Keratinocyte (primary cell): Measurements from ENCODE around the gene PHF10. TPM values are rescaled to one million over a fixed set of nuclear protein-coding genes. Genes with fewer than 3 reads are reported as not detected.

Experiments
- DNase-seq: peaks from one replicate; pipeline ENCODE4 v3.0.0-alpha.2; 2011; ENCODE audit warnings: low read depth, missing footprints, low spot score
- FAIRE-seq: peaks from 2 replicates; lab custom pipeline; 2011; peaks lifted over from hg19 to GRCh38; lab: Jason Lieb, UNC
- H2AFZ ChIP-seq: 2 replicates; pipeline ENCODE4 v1.6.0; 2012; ENCODE audit warnings: low read length, control low read depth, inconsistent platforms; ENCODE audit not compliant: control insufficient read depth
- H3K27ac ChIP-seq: 2 replicates; pipeline ENCODE4 v1.5.1; 2011; ENCODE audit warnings: low read length; ENCODE audit not compliant: control insufficient read depth, insufficient read depth
- H3K27me3 ChIP-seq: 3 replicates; pipeline ENCODE4 v1.6.0; 2011; ENCODE audit warnings: low read length; ENCODE audit not compliant: control insufficient read depth, insufficient read depth; ENCODE audit errors: extremely low read depth
- H3K36me3 ChIP-seq, 2 experiments: 2 replicates in 1 of 2; 3 replicates in 1 of 2; pipeline ENCODE4 v1.5.1; 2011; ENCODE audit warnings: low read length in 2 of 2, mild to moderate bottlenecking in 1 of 2; ENCODE audit not compliant: control insufficient read depth in 2 of 2, insufficient read depth in 2 of 2; ENCODE audit errors: extremely low read depth in 1 of 2
- H3K4me1 ChIP-seq: 3 replicates; pipeline ENCODE4 v1.5.1; 2011; ENCODE audit warnings: low read length; ENCODE audit not compliant: control insufficient read depth, insufficient read depth; ENCODE audit errors: extremely low read depth
- H3K4me2 ChIP-seq: 3 replicates; pipeline ENCODE4 v1.6.0; 2011; ENCODE audit warnings: low read depth, low read length; ENCODE audit not compliant: control insufficient read depth, insufficient read depth; ENCODE audit errors: extremely low read depth
- H3K4me3 ChIP-seq, 3 experiments: fragments of 200-600 bp in 1 of 3; sonication (generic) in 1 of 3; 2 replicates in 2 of 3; 3 replicates in 1 of 3; pipeline ENCODE4 v1.5.1; 2011 to 2016; ENCODE audit warnings: low read length in 3 of 3, mild to moderate bottlenecking in 3 of 3, control low read depth in 2 of 3, inconsistent platforms in 1 of 3, low read depth in 1 of 3, mixed read lengths in 1 of 3, mixed run types in 1 of 3, moderate library complexity in 1 of 3; ENCODE audit not compliant: control insufficient read depth in 2 of 3, insufficient read depth in 2 of 3; ENCODE audit errors: extremely low read depth in 1 of 3
- H3K79me2 ChIP-seq: 2 replicates; pipeline ENCODE4 v1.6.0; 2012; ENCODE audit warnings: low read length; ENCODE audit not compliant: control insufficient read depth, insufficient read depth
- H3K9ac ChIP-seq: 3 replicates; pipeline ENCODE4 v1.6.0; 2011; ENCODE audit warnings: low read length; ENCODE audit not compliant: control insufficient read depth, insufficient read depth; ENCODE audit errors: extremely low read depth
- H3K9me1 ChIP-seq: 3 replicates; pipeline ENCODE4 v1.6.0; 2011; ENCODE audit warnings: low read length; ENCODE audit not compliant: control insufficient read depth, insufficient read depth; ENCODE audit errors: extremely low read depth
- H3K9me3 ChIP-seq: 2 replicates; pipeline ENCODE4 v1.5.1; 2012; ENCODE audit warnings: low read depth, low read length; ENCODE audit not compliant: control insufficient read depth
- H4K20me1 ChIP-seq: 3 replicates; pipeline ENCODE4 v1.6.0; 2011; ENCODE audit warnings: low read length; ENCODE audit not compliant: control insufficient read depth, insufficient read depth; ENCODE audit errors: extremely low read depth
- EZH2 ChIP-seq: IDR thresholded peaks from one replicate; pipeline ENCODE4 v1.6.1; 2012; ENCODE audit warnings: inconsistent platforms, mild to moderate bottlenecking, low read length, moderate library complexity
- dilution Hi-C: fragments of 300-500 bp; cut with MboI; formaldehyde crosslinking; loops from one replicate; pipeline ENCODE4 v1.7.0; 2020; ENCODE audit warnings: low sequenced_read_pairs; ENCODE audit not compliant: extremely low pct_ligation_motif_present
- polyA plus RNA-seq, 5 experiments: library from polyadenylated mRNA; depleted of rRNA in 3 of 5; stranded (reverse) in 3 of 5; stranded (forward) in 1 of 5; unstranded in 1 of 5; fragments of >200 nt; gene quantifications; 1 replicate in 1 of 5; 2 replicates in 3 of 5; 3 replicates in 1 of 5; pipeline versions ENCODE4 v1.2.1 to v1.2.3, GENCODE V29; 2011 to 2012; ENCODE audit warnings: missing spikeins in 2 of 5, low read depth in 1 of 5, low replicate concordance in 1 of 5
- TF ChIP-seq, protein P1 (sequence below), 3 experiments: IDR thresholded peaks in 1 of 3; conservative IDR thresholded peaks in 1 of 3; optimal IDR thresholded peaks in 1 of 3; 2 replicates in 2 of 3; 3 replicates in 1 of 3; pipeline versions ENCODE3 to v1.5.1; 2011; ENCODE audit warnings: low read length in 3 of 3, mild to moderate bottlenecking in 3 of 3, moderate library complexity in 2 of 3, control low read depth in 1 of 3, inconsistent platforms in 1 of 3; ENCODE audit not compliant: insufficient read depth in 2 of 3; ENCODE audit errors: extremely low read depth in 1 of 3

PHF10 gene
- polyA plus RNA-seq, 1 donor (not counting 4 experiments of a cell fraction or from before 2014, with no cell fraction given): 14.5 TPM

DNA sequence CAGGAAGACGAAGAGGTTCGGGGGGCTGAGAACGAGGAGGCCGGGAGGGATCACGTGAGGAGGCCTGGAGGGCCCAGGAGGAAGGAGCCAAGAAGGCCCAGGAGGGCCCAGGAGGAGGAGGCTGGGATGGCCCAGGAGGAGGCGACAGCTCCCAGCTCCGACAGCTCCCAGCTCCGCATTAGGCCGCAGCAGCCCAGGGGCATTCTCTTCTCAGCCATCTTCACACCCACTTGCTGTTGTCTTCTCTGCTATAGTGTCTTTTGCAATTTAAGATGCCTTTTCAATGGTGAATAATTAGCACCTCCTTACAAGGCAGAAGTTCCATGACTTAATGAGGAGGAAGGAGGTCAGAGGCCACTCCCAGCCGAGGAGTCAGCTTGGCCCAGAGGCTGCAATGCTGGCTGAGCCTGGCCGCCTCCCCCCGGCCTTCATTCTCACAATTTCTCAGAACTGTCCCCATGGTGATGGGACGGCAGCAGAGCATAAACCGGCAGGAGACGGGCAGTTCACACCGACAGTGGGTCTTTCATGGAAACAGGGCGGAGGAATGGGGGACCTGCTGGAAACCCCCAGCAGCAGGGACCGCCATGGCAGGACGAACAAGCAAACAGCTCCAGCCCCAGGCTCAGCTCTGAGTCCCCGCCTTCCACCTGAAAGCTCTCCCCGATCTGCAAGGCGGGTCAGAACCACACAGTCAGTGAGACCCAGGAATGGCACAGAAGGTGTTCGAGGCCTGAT, 67.6 kb downstream of the PHF10 start:
- Histone ChIP-seq H3K79me2 (no peaks in the 10 kb centered on the region), H3K4me1 (no peaks in the 10 kb centered on the region), H3K36me3 (peaks cover 15 to 18% of the 10 kb centered on the region in 2 experiments), H3K4me2 (no peak overlapping the region), H2AFZ (no peak overlapping the region), H3K27me3 (no peaks in the 10 kb centered on the region), H3K27ac (no peak overlapping the region), H3K9ac (no peak overlapping the region), H3K9me3 (no peaks in the 10 kb centered on the region), H4K20me1 (no peaks in the 10 kb centered on the region), H3K9me1 (no peaks in the 10 kb centered on the region), H3K4me3 (no peak overlapping the region)
- no peak for FAIRE-seq
- dilution Hi-C loops: no loop called here
- DNase-seq: no peak
- TF ChIP-seq, protein P1, sequence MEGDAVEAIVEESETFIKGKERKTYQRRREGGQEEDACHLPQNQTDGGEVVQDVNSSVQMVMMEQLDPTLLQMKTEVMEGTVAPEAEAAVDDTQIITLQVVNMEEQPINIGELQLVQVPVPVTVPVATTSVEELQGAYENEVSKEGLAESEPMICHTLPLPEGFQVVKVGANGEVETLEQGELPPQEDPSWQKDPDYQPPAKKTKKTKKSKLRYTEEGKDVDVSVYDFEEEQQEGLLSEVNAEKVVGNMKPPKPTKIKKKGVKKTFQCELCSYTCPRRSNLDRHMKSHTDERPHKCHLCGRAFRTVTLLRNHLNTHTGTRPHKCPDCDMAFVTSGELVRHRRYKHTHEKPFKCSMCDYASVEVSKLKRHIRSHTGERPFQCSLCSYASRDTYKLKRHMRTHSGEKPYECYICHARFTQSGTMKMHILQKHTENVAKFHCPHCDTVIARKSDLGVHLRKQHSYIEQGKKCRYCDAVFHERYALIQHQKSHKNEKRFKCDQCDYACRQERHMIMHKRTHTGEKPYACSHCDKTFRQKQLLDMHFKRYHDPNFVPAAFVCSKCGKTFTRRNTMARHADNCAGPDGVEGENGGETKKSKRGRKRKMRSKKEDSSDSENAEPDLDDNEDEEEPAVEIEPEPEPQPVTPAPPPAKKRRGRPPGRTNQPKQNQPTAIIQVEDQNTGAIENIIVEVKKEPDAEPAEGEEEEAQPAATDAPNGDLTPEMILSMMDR (optimal IDR thresholded peaks at IDR 0.05 in 1 of 3, IDR thresholded peaks at IDR 0.05 in 1 of 3, conservative IDR thresholded peaks at IDR 0.05 in 1 of 3; ENCODE audit: extremely low read depth in 1 of 3, insufficient read depth in 2 of 3, low read length in 3 of 3): no peak
- no peak for TF ChIP-seq EZH2

DNA sequence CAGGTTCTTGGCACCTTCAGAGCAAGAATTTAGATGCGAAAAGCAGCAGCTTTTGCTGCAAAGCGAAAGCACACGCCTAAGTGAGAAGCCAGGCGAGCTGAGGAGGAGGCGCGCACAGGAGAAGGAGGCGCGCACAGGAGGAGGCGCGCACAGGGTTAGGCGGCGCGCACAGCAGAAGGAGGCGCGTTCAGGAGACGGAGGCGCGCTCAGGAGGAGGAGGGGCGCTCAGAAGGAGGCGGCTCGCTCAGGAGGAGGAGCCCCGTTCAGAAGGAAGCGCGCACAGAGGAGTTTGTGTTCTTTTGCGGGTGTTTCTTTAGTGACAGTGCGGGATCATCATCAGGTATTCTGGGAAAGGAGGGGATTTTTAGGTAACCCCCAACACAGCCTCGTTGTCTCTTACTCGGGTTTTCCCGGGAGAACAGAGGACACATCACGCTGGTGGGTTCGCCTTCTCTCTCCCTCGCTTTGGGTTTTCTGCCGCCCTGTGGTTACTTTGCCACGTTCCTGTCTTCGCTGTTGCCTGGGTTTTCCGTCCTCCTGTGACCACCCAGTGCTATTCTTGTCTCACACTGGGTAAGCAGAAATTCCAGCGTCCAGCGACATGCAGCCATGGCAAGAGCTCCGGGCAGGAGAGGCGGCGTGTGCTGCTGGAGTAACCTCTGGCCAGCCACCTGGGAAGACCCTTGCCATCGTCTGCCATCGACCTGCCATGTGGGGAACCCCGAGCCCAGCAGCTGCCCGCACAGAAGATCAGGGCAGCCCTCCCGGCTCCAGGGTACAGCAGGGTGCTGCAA, 69.5 kb downstream of the PHF10 start:
- no peak for DNase-seq
- no peak for FAIRE-seq
- Histone ChIP-seq H3K9me1 (no peaks in the 10 kb centered on the region), H3K4me1 (no peaks in the 10 kb centered on the region), H3K4me2 (peak overlapping the region; percentile 77), H3K27ac (no peak overlapping the region), H3K4me3 (peak overlapping the region; percentile 21 to 62 (median 53)), H3K79me2 (no peaks in the 10 kb centered on the region), H2AFZ (peak overlapping the region; percentile 61), H3K9me3 (no peaks in the 10 kb centered on the region), H3K36me3 (peaks cover 10 to 14% of the 10 kb centered on the region in 2 experiments), H4K20me1 (no peaks in the 10 kb centered on the region), H3K27me3 (no peaks in the 10 kb centered on the region), H3K9ac (peak overlapping the region; percentile 59)
- TF ChIP-seq, protein P1 (optimal IDR thresholded peaks at IDR 0.05 in 1 of 3, IDR thresholded peaks at IDR 0.05 in 1 of 3, conservative IDR thresholded peaks at IDR 0.05 in 1 of 3; ENCODE audit: extremely low read depth in 1 of 3, insufficient read depth in 2 of 3, low read length in 3 of 3): peak in 2 of 3 experiments; percentile 18 to 53
- no peak for TF ChIP-seq EZH2
- dilution Hi-C loops: no loop called here

Other genes with a start within 250 kb of the PHF10 start
- gene WDR27, start 22.5 kb downstream of the PHF10 start, polyA plus RNA-seq: 9.3 to 20.5 TPM (median 17.8 TPM) in 3 replicates
- gene C6orf120, start 22.4 kb downstream of the PHF10 start, polyA plus RNA-seq: 12.1 to 18.1 TPM (median 14.9 TPM) in 3 replicates
- 0.17 to 0.58 TPM (median 0.21 TPM) in 3 replicates for gene DYNLT2, start 27.1 kb upstream of the PHF10 start, polyA plus RNA-seq
- 25.6 to 37.9 TPM (median 37.2 TPM) in 3 replicates for gene ERMARD, start 27.1 kb upstream of the PHF10 start, polyA plus RNA-seq